Stimulated activated memory B cell treated with anti-CD40 and anti-IgM and Interleukin-4, amounts not matched to agents 10 μg/mL and 1 μg/mL and 100 μg/mL, for 72 hours (primary cell): Measurements from ENCODE around the gene ICAM3.

Source experiments
- ATAC-seq: fragments of 150-1000 bp; cut with Tn5 transposase; 2 replicates; pipeline ENCODE4 v1.10.0; 2021
- H3K27ac Mint-ChIP-seq: one replicate; pipeline ENCODE4 v1.8.0; 2022; ENCODE audit warnings: mild to moderate bottlenecking, mixed read lengths
- H3K27me3 Mint-ChIP-seq: one replicate; pipeline ENCODE4 v1.8.0; 2022; ENCODE audit warnings: mixed read lengths
- H3K36me3 Mint-ChIP-seq: one replicate; pipeline ENCODE4 v1.8.0; 2022; ENCODE audit warnings: mixed read lengths
- H3K4me1 Mint-ChIP-seq: one replicate; pipeline ENCODE4 v1.8.0; 2022; ENCODE audit warnings: mixed read lengths
- H3K4me3 Mint-ChIP-seq: one replicate; pipeline ENCODE4 v1.8.0; 2022; ENCODE audit warnings: mild to moderate bottlenecking, moderate library complexity, mixed read lengths
- H3K9me3 Mint-ChIP-seq: one replicate; pipeline ENCODE4 v1.8.0; 2022; ENCODE audit warnings: mixed read lengths

Gene ICAM3

GRCh38 chr19:10333758-10334587 lies 5.5 kb downstream of the ICAM3 start:
- peaks cover 28% of the 10 kb centered on the region for H3K36me3 Mint-ChIP-seq
- ATAC-seq, result peak; percentile 7
- peak overlapping the region; percentile 89 for H3K27ac Mint-ChIP-seq
- H3K4me1 Mint-ChIP-seq, result peaks cover 47% of the 10 kb centered on the region
- H3K9me3 Mint-ChIP-seq, result no peaks in the 10 kb centered on the region
- no peaks in the 10 kb centered on the region for H3K27me3 Mint-ChIP-seq
- peak overlapping the region; percentile 91 for H3K4me3 Mint-ChIP-seq

GRCh38 chr19:10332965-10333757 lies 6.3 kb downstream of the ICAM3 start, which contains the start of gene RAVER1:
Gene RAVER1, minus strand, starts transcription at chr19:10333529. Its CDS starts 22 bp downstream, at chr19:10333507.
- peak within 1 kb of the TSS; percentile 91 for H3K4me3 Mint-ChIP-seq
- H3K27ac Mint-ChIP-seq, result peak within 1 kb of the TSS; percentile 89
- H3K4me1 Mint-ChIP-seq, result peaks cover 38% of the 10 kb centered on the region
- peak; percentile 98 for ATAC-seq
- H3K9me3 Mint-ChIP-seq, result no peaks in the 10 kb centered on the region
- no peaks in the 10 kb centered on the region for H3K27me3 Mint-ChIP-seq
- peaks cover 28% of the 10 kb centered on the region for H3K36me3 Mint-ChIP-seq

GRCh38 chr19:10332158-10332964 lies 7.1 kb downstream of the ICAM3 start:
- Mint-ChIP-seq H3K9me3 (no peaks in the 10 kb centered on the region), H3K36me3 (peaks cover 35% of the 10 kb centered on the region), H3K4me3 (peak overlapping the region; percentile 91), H3K4me1 (peaks cover 37% of the 10 kb centered on the region), H3K27ac (peak overlapping the region; percentile 89), H3K27me3 (no peaks in the 10 kb centered on the region)
- no peak for ATAC-seq

- Mint-ChIP-seq H3K27ac (no peak overlapping the region), H3K4me3 (no peak overlapping the region), H3K36me3 (peaks cover 21% of the 10 kb centered on the region)
Observed at GRCh38 chr19:10329555-10329954, 9.9 kb downstream of the ICAM3 start.

GRCh38 chr19:10328558-10329429 lies 10.6 kb downstream of the ICAM3 start:
- Mint-ChIP-seq H3K9me3 (no peaks in the 10 kb centered on the region), H3K4me3 (no peak overlapping the region), H3K36me3 (peaks cover 15% of the 10 kb centered on the region), H3K27ac (no peak overlapping the region), H3K27me3 (no peaks in the 10 kb centered on the region), H3K4me1 (peaks cover 17% of the 10 kb centered on the region)
- no peak for ATAC-seq

More at GRCh38 chr19:10329555-10329954, 9.9 kb downstream of the ICAM3 start:
- Mint-ChIP-seq H3K4me1 (peaks cover 25% of the 10 kb centered on the region), H3K27me3 (no peaks in the 10 kb centered on the region), H3K9me3 (no peaks in the 10 kb centered on the region)
- ATAC-seq, result no peak

GRCh38 chr19:10327793-10328192 lies 11.6 kb downstream of the ICAM3 start:
- peaks cover 15% of the 10 kb centered on the region for H3K36me3 Mint-ChIP-seq
- peaks cover 13% of the 10 kb centered on the region for H3K4me1 Mint-ChIP-seq
- no peaks in the 10 kb centered on the region for H3K9me3 Mint-ChIP-seq
- no peaks in the 10 kb centered on the region for H3K27me3 Mint-ChIP-seq
- H3K27ac Mint-ChIP-seq, result no peak overlapping the region
- no peak overlapping the region for H3K4me3 Mint-ChIP-seq
- no peak for ATAC-seq

- H3K9me3 Mint-ChIP-seq, result no peaks in the 10 kb centered on the region
- H3K4me3 Mint-ChIP-seq, result no peak overlapping the region
- ATAC-seq, result no peak
- H3K27ac Mint-ChIP-seq, result no peak overlapping the region
- H3K27me3 Mint-ChIP-seq, result no peaks in the 10 kb centered on the region
- H3K36me3 Mint-ChIP-seq, result peaks cover 23% of the 10 kb centered on the region
- no peaks in the 10 kb centered on the region for H3K4me1 Mint-ChIP-seq
Observed at GRCh38 chr19:10325732-10326131, 13.7 kb downstream of the ICAM3 start.

- Mint-ChIP-seq H3K4me1 (no peaks in the 10 kb centered on the region), H3K27ac (no peak overlapping the region), H3K9me3 (no peaks in the 10 kb centered on the region), H3K4me3 (no peak overlapping the region), H3K36me3 (peaks cover 23% of the 10 kb centered on the region), H3K27me3 (no peaks in the 10 kb centered on the region)
- no peak for ATAC-seq
Observed at GRCh38 chr19:10321874-10322835, 17.3 kb downstream of the ICAM3 start.

GRCh38 chr19:10321417-10321797 lies 18.0 kb downstream of the ICAM3 start:
- Mint-ChIP-seq H3K4me1 (peaks cover 5% of the 10 kb centered on the region), H3K4me3 (no peak overlapping the region), H3K36me3 (peaks cover 30% of the 10 kb centered on the region), H3K27me3 (no peaks in the 10 kb centered on the region), H3K9me3 (no peaks in the 10 kb centered on the region), H3K27ac (no peak overlapping the region)
- no peak for ATAC-seq

GRCh38 chr19:10320602-10321416 lies 18.6 kb downstream of the ICAM3 start:
- no peak overlapping the region for H3K27ac Mint-ChIP-seq
- H3K9me3 Mint-ChIP-seq, result no peaks in the 10 kb centered on the region
- ATAC-seq, result peak; percentile 40
- H3K36me3 Mint-ChIP-seq, result peaks cover 36% of the 10 kb centered on the region
- peaks cover 11% of the 10 kb centered on the region for H3K4me1 Mint-ChIP-seq
- no peaks in the 10 kb centered on the region for H3K27me3 Mint-ChIP-seq
- H3K4me3 Mint-ChIP-seq, result no peak overlapping the region

GRCh38 chr19:10318807-10319682 lies 20.4 kb downstream of the ICAM3 start:
- no peaks in the 10 kb centered on the region for H3K9me3 Mint-ChIP-seq
- H3K27me3 Mint-ChIP-seq, result no peaks in the 10 kb centered on the region
- peaks cover 38% of the 10 kb centered on the region for H3K36me3 Mint-ChIP-seq
- ATAC-seq, result no peak
- H3K4me3 Mint-ChIP-seq, result no peak overlapping the region
- peaks cover 28% of the 10 kb centered on the region for H3K4me1 Mint-ChIP-seq
- no peak overlapping the region for H3K27ac Mint-ChIP-seq

GRCh38 chr19:10317857-10318462 lies 21.5 kb downstream of the ICAM3 start:
- no peaks in the 10 kb centered on the region for H3K27me3 Mint-ChIP-seq
- no peak overlapping the region for H3K4me3 Mint-ChIP-seq
- H3K4me1 Mint-ChIP-seq, result peaks cover 28% of the 10 kb centered on the region
- no peak overlapping the region for H3K27ac Mint-ChIP-seq
- peaks cover 43% of the 10 kb centered on the region for H3K36me3 Mint-ChIP-seq
- no peaks in the 10 kb centered on the region for H3K9me3 Mint-ChIP-seq
- ATAC-seq, result no peak
